HG03575 (cell line): ENCODE results near the gene RERE.
"Not testable (repeated sequence)": the region's sequence is repeated elsewhere in the genome, so short reads cannot be mapped to it uniquely, and the experiment has no call there.

Experiments
- ATAC-seq: cut with Tn5 transposase; IDR thresholded peaks from one replicate; pipeline ENCODE4 v1.9.1; 2021; ENCODE audit not compliant: unreplicated experiment, insufficient number of reproducible peaks, low FRiP score; ENCODE audit errors: extremely low read depth

The RERE gene

DNA sequence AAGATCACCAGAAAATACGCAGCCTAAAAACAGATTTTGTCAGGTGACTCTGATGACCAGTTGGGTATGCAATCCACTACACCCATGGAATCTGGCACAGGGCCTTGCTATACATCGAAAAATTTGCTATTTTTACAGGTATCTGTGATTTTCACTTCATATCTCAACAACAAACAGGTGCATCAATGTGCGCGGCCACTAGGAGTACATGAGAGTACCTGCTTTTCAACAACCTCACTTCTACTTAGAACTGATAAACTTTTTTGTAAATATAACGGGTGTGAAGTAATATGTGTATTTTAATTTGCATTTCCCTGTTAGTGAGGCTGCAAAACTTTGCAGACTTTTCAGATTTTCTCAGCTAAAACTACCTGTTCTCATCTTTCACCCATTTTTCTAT, 418.8 kb downstream of the RERE start:
- no peak for ATAC-seq

- ATAC-seq, result no peak
Observed at GRCh38 chr1:8398086-8398485, 419.4 kb downstream of the RERE start.

GRCh38 chr1:8397511-8397910, 419.9 kb downstream of the RERE start:
- no peak for ATAC-seq

DNA sequence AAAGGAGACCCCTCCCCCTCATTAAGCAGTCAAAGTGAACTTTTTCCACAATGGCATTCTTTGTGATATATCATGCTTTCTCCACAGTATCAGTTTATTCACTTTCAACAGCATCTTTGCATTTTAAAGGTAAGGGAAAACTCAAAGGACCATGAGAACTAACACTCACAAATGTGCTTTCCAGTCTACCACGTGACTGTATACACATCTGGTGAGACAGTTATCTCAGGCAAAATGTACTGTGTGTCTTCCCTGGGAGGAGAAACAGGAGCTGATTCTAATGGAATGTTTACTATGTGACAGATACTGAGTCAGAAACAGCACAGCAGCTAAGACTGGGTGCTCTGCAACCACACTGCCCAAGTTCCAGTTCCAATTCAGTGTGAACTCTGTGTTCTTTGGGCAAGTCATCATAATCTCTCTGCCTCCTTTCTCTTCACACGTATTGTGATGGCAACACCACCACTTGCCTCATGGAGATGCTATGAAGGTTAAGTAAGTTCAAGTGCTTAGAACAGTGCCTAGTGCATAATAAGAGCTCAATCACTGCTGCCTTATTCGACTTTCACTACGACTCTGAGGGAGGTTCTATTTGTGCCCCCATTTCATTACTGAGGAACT, 420.5 kb downstream of the RERE start:
- no peak for ATAC-seq

DNA sequence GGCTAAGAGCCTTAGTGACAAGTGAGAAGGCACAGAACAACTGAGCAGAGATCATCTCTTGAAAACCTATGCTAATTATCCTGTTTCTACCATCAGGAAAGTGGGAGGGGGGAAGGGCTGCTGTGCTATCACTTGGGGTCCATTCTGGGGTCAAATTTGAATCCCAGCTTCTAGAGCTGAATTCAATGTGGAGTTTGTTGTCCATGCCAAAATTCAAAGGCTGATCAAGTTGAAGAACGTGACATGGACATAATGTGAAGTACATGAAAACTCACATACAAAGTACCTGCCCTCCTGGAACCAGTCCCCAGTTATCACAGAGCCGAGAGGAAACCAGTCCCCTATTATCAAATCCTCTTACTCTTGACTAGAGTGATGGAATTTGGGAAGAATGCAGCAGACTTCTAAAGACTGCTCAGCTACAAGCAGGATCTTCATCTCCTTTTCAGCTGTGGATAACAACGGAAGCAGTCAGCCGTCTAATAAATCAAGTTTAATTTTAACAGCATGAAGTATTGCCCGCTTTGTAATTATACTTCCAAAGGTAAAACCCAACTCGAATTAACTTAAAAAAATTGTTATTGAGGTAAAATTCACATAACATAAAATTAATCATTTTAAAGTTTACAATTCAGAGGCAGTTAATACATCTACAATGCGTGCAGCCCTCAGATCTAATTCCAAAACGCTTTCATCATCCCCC, 421.2 kb downstream of the RERE start:
- ATAC-seq, result no peak

DNA sequence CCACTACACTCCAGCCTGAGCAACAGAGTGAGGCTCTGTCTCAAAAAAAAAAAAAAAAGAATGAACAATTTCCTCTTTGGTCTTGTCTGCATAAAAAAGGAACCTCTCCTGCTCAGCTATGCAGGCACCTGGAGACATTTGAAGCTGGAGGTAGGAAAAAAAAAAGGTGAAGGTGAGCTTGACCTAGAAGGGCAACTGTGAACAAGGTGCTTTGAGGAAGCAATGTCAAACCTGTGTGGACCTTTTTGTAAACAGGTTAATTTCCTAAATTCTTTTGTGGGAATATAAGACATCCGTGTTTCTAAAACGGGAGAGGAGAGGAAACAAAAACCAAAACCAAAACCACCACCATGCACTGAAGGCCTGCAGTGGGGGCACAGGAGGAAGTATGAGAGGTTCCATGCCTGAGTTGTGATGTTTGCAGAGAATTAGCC, 422.0 kb downstream of the RERE start:
- no peak for ATAC-seq

DNA sequence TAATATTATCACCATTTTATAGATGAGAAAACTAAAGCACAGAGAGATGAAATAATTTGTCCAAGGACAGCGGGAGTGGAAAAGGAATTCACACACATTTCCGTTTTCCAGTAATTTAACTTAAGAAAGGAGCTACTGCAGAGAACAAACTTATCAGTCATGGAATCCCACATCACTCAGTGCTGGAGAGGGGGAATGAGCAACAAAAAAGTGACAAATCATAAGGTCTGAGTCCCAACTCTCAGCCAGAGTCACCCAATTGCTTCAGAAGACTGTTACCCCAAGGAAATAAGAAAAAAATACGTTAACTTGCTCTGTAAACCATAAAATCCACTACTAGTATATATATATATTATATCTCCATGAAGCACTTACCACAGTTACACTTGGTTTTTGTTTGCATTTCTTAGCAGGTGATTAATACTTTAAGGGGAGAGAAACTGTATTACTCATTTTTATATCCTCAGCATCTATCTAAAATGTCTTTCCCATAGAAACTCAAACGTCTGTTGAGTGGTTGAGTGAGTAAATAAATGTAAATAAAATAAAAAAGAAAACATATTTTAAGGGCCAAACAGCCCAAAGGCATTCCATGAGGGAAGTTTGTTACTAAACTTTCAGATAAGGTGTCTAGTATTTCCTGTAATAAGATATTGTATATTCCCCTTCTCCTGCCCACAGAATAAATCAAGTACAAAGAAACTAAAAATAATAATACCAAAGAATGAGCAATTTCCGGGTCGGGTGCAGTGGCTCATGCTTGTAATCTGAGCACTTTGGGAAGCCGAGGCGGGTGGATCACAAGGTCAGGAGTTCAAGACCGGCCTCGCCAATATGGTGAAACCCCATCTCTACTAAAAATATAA, 422.8 kb downstream of the RERE start:
- no peak for ATAC-seq

GRCh38 chr1:8392522-8392921, 424.9 kb downstream of the RERE start:
- ATAC-seq, result no peak

GRCh38 chr1:8390707-8391106, 426.7 kb downstream of the RERE start:
- ATAC-seq, result no peak

DNA sequence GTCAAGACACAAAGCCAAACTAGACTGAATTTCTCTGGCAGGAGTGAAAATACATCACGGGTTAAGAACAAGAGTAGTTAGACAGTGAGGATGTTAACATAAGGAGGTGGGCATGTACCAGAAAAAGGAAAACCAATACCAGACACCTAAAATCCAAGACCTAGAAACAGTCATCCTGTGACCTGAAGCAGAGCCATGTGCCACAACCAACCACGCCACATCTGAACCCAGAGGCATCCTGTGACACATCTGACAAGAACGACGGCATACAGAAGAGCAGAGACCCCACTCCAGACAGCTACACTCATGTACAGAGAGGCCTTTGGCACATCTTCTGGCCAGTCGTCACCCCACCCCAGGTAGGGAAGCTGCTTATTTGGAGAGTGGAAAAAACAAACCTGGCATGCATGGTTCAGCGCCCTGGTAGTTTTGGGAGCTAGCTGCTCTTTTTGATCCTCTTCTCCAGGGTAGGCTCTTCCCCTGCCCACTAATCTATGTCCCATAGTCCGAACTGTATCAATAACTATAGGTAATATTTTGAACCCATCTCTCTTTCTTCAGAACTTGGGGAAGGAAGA, 427.4 kb downstream of the RERE start:
- no peak for ATAC-seq

DNA sequence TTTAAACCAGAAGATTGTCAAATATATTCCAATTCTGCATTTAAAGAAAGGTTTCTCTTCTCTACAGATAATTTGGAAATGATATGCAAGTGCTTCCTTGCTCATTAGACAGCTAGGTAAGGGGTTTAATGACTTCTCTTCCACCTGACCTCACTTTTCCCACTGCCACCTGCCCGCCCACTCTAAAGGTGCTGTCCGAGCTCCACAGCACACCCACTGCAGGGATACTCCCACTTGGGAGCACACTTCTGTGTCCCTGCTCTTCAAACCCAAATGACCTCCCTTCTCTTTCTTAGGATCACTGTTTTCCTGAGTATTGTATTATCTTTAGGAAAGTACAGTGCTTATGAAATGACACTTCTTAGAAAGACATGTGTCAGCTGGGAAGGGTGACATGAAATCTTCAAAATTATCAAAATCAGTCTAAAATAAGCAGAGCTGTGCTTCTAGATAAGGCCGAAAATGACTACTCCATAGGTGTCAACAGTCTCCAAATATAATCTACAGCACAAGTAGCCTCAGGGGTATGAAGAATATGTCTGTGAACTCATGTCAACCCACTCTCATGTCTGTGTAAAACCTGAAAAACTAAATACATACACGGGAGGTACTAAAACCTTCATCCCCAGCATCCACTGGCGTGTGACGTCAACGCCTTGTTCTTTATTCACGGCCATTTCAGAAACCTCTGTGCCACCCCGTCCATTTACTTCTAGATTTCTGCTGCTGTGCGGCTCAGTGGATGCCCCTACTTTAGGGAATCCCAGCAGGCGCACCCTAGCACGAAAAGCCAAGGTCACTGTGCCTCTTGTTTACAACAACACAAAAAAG, 428.5 kb downstream of the RERE start:
- ATAC-seq, result no peak

GRCh38 chr1:8386247-8386646, 431.2 kb downstream of the RERE start:
- ATAC-seq, result no peak

- no peak for ATAC-seq
Observed at GRCh38 chr1:8384577-8384976, 432.9 kb downstream of the RERE start.

GRCh38 chr1:8384088-8384487, 433.4 kb downstream of the RERE start:
- ATAC-seq, result no peak

- no peak for ATAC-seq
Observed at GRCh38 chr1:8382608-8383505, 434.6 kb downstream of the RERE start.

- ATAC-seq, result no peak
Observed at GRCh38 chr1:8382051-8382505, 435.4 kb downstream of the RERE start.

- ATAC-seq, result no peak
Observed at GRCh38 chr1:8381618-8382017, 435.8 kb downstream of the RERE start.

DNA sequence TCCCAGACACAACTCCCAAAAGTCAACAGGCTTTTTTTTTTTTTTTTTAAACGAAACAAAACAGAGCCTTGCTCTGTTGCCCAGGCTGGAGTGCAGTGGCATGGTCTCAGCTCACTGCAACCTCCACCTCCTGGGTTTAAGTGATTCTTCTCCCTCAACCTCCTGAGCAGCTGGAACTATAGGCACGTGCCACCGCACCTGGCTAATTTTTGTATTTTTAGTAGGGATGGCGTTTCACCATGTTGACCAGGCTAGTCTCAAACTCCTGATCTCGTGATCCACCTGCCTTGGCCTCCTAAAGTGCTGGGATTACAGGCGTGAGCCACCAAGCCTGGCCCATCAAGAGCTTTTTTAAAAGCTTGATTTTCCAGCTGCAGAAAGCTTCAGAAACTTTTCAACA, 437.1 kb downstream of the RERE start:
- not testable (repeated sequence) for ATAC-seq
